ENCODE measurements around the gene BRICD5. TPM values are rescaled to one million over a fixed set of nuclear protein-coding genes. Genes with fewer than 3 reads are reported as not detected.
A peak's percentile ranks its signal among the peaks of the same experiment; 100 is the strongest.
"Not testable (repeated sequence)": the region's sequence is repeated elsewhere in the genome, so short reads cannot be mapped to it uniquely, and the experiment has no call there.

The BRICD5 gene
- 1 to 10 TPM; 2.1 to 2.6 TPM for total RNA-seq
- long read RNA-seq, donor 1, partial matches to known transcripts = 0 of 2 reads
- long read RNA-seq, donor 1, other reads (novel, unspliced or antisense) = 1 of 2 reads
- long read RNA-seq, donor 2, partial matches to known transcripts = 0 of 1 reads
- long read RNA-seq, donor 2, other reads (novel, unspliced or antisense) = 0 of 1 reads

DNA sequence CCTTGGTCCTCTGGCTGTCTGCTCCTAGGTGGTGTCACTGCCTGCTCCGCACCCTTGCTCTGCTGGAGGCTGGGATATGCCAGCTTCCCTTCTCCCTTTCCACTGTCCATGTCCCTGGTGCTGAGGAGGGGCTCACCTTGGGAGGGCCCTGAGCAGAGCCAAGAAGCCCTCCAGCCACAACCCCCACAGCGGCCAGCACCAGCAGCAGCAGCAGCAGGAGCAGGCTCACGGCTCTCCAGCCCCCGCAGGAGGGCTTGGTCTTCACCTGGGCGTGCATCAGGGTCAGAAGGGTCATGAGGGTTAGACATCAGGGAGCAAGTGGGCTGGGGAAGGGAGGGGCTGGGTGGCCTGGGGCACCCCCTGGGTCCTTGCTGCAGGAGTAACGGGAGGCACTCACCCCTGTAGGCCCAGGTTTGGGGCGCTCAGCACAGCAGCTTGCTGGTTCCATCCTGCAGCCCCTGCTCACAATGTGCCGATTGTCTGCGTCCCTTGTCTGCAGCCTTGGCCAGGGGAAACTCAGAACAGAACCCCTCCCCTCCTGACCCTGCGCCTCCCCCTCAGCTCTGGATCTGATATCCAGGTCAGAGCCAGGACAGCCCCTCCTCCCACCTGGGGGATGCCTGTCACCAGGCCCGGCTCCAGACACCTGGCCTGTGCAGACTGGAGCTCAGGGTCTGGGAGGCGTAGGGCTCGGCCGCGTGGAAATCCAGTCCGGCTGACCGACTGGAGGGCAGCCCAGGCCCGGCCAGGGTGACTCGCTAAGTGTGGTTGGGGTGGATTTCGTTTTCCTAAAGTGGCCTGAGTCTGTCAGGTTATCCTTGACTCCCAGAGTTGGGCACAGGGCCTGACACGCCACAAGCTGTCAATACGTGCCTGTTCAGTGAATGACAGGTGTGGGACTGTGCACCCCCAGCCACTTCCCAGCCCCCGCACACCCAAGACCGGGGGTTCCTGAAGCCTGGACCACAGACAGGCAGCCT, at the start of gene BRICD5:
Gene BRICD5, minus strand, starts transcription at position 478 of the 980 bp plus-strand sequence. Its CDS starts 30 bp downstream, at position 448.
- intact Hi-C loops (cut with DNase I) = no loop called here
- DNase-seq (ENCODE audit: low spot score) = no peak

DNA sequence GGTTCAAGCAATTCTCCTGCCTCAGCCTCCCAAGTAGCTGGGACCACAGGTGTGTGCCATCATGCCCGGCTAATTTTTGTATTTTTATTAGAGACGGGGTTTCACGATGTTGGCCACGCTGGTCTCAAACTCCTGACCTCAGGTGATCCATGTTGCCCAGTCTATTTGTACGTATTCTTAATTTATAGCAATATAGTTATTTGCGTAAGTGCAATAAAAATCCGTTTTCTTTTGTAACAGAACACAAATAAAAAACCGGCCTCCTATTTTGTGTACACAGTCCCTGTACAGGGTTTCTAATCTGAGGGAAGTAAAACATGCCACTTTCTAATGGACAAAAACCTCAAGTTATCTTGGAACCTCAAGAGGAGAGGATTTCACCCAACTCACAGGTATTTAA, 49.6 kb upstream of the BRICD5 start:
- DNase-seq (ENCODE audit: low spot score) = no peak
- intact Hi-C loops (cut with DNase I) = no loop called here

DNA sequence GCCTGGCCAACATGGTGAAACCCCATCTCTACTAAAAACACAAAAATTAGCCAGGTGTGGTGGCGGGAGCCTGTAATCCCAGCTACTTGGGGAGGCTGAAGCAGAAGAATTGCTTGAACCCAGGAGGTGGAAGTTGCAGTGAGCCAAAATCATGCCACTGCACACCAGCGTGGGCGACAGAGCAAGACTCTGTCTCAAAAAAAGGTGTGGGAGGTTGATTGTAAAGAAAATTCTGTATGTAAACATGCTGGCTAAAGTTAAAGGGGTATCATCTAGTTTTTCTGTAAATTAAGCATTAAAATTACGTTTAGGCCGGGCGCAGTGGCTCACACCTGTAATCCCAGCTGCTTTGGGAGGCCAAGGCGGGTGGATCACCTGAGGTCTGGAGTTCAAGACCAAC, 47.9 kb upstream of the BRICD5 start:
- intact Hi-C loops (cut with DNase I); DNase-seq (ENCODE audit: low spot score): not testable (repeated sequence)

- no peak for DNase-seq (ENCODE audit: low spot score)
- intact Hi-C loops (cut with DNase I) = no loop called here
Measured at GRCh38 chr16:2257726-2258125, 47.1 kb upstream of the BRICD5 start.

GRCh38 chr16:2256531-2257140, 46.0 kb upstream of the BRICD5 start:
- DNase-seq (ENCODE audit: low spot score) = no peak
- intact Hi-C loops (cut with DNase I) = no loop called here

DNA sequence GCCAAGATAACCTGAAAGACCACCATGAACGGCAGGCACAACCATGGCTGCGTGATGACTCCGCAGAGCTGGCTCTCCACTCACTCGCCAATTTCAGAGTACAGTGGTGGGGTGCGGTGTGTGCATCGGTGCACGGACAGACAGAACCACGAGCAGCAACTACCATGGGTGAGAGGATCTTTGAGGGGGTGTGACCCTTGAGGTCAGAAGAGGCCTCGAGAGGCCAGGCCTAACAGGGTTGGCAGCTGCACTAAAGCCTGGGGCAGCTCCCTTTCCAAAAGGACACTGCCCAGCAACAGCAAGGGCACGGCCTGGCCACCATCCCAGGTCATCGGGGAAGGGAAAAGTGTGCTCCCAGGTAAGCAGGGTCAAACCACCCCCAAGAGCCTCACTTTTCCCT, 42.6 kb upstream of the BRICD5 start:
- no peak for DNase-seq (ENCODE audit: low spot score)
- intact Hi-C loops (cut with DNase I) = no loop called here

- intact Hi-C loops (cut with DNase I) = no loop called here
- DNase-seq (ENCODE audit: low spot score) = no peak
Measured at GRCh38 chr16:2252806-2253148, 42.1 kb upstream of the BRICD5 start.

GRCh38 chr16:2251296-2252111, 40.8 kb upstream of the BRICD5 start, which contains the start of gene ECI1:
ECI1 (minus strand) TSS chr16:2251587; CDS start chr16:2251566, 21 bp downstream.
- intact Hi-C loops (cut with DNase I) = no loop called here
- peak; percentile 99 for DNase-seq (ENCODE audit: low spot score)

DNA sequence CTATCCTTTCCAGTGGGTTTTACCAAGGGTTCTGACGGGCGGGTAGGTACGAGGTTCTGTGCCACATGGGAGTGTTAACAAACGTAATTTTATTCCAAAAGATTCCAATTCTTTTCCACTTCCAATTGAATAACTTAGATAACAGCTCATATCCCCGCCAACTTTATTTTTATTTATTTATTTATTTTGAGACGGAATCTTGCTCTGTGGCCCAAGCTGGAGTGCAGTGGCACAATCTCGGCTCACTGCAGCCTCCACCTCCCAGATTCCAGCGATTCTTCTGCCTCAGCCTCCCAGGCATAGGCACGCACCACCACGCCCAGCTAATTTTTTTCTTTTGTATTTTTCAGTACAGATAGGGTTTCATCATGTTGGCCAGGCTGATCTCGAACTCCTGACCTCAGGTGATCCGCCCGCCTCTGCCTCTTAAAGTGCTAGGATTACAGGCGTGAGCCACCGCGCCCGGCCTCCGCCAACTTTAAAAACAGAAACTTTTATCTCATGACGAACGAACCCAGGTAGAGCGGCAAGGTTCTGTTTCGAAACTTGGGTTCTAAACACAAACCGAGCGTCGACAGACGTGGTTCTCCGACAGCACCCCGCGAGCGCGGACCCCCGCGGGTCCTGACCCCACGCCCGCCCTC, 40.1 kb upstream of the BRICD5 start:
- no peak for DNase-seq (ENCODE audit: low spot score)
- intact Hi-C loops (cut with DNase I) = no loop called here

- intact Hi-C loops (cut with DNase I) = no loop called here
Measured at GRCh38 chr16:2246301-2246885, 35.7 kb upstream of the BRICD5 start.

GRCh38 chr16:2244926-2245795, 34.5 kb upstream of the BRICD5 start:
- DNase-seq (ENCODE audit: low spot score) = no peak

More at GRCh38 chr16:2246301-2246885, 35.7 kb upstream of the BRICD5 start:
- no peak for DNase-seq (ENCODE audit: low spot score)

DNA sequence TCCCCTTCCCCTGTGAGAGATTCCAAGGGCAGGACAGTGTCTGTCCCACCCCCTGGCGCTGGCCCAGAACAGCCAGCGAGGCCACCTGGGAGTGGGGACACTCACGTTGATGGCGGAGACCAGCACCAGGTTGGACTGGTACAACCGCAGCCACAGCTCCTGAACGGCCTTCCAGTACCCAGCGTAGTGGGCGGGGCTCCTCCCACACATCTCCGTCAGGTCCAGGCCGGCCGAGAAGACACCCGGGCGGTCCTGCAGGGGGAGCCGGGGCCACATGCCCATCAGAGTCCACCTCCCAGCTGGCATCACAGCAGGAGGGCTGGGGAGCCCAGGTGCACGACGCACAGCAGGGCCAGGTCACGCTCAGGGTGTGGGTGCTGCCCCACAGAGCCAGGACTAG, 33.6 kb upstream of the BRICD5 start:
- intact Hi-C loops (cut with DNase I) = no loop called here
- no peak for DNase-seq (ENCODE audit: low spot score)

More at GRCh38 chr16:2244926-2245795, 34.5 kb upstream of the BRICD5 start:
- intact Hi-C loops (cut with DNase I) = no loop called here

GRCh38 chr16:2243781-2244180, 33.1 kb upstream of the BRICD5 start:
- intact Hi-C loops (cut with DNase I) = no loop called here
- DNase-seq (ENCODE audit: low spot score) = no peak

GRCh38 chr16:2243031-2243528, 32.4 kb upstream of the BRICD5 start:
- DNase-seq (ENCODE audit: low spot score) = no peak
- intact Hi-C loops (cut with DNase I) = no loop called here

GRCh38 chr16:2242598-2242997, 31.9 kb upstream of the BRICD5 start:
- intact Hi-C loops (cut with DNase I) = no loop called here
- DNase-seq (ENCODE audit: low spot score) = no peak

DNA sequence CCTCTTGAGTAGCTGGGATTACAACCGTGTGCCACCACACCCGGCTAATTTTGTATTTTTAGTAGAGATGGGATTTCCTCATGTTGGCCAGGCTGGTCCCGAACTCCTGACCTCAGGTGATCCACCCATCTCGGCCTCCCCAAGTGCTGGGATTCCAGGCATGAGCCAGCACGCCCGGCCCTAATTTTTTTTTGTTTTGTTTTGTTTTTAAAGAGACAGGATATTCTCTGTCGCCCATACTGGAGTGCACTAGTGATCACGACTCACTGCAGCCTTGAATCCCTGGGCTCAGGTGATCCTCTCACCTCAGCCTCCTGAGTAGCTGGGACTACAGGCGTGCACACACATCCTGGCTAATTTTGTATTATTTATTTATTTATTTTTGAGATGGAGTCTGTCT, 29.7 kb upstream of the BRICD5 start:
- intact Hi-C loops (cut with DNase I); DNase-seq (ENCODE audit: low spot score): not testable (repeated sequence)
